ENCODE data around the gene TSHZ2.
A peak's percentile ranks its signal among the peaks of the same experiment; 100 is the strongest.

TSHZ2 gene

GRCh38 chr20:53238121-53238660 lies 266.0 kb downstream of the TSHZ2 start:
- Mint-ChIP-seq H3K9me3 (peaks cover 9% of the 10 kb centered on the region), H3K27me3 (peaks cover 8% of the 10 kb centered on the region), H3K36me3 (ENCODE audit: low read depth) (no peaks in the 10 kb centered on the region), H3K4me3 (no peak overlapping the region), H3K27ac (no peak overlapping the region), H3K4me1 (no peaks in the 10 kb centered on the region)
- no peak for DNase-seq
- ATAC-seq: no peak

GRCh38 chr20:53243152-53243551 lies 271.0 kb downstream of the TSHZ2 start:
- H3K4me3 Mint-ChIP-seq: no peak overlapping the region
- H3K27me3 Mint-ChIP-seq: peaks cover 8% of the 10 kb centered on the region
- H3K36me3 Mint-ChIP-seq (ENCODE audit: low read depth): no peaks in the 10 kb centered on the region
- DNase-seq (no peak), ATAC-seq (no peak)
- no peaks in the 10 kb centered on the region for H3K9me3 Mint-ChIP-seq
- H3K4me1 Mint-ChIP-seq: no peaks in the 10 kb centered on the region
- no peak overlapping the region for H3K27ac Mint-ChIP-seq

- H3K27me3 Mint-ChIP-seq: peaks cover 9% of the 10 kb centered on the region
- no peak for ATAC-seq
- H3K27ac Mint-ChIP-seq: no peak overlapping the region
- H3K4me3 Mint-ChIP-seq: no peak overlapping the region
- no peak for DNase-seq
- no peaks in the 10 kb centered on the region for H3K9me3 Mint-ChIP-seq
- H3K36me3 Mint-ChIP-seq (ENCODE audit: low read depth): no peaks in the 10 kb centered on the region
- H3K4me1 Mint-ChIP-seq: no peaks in the 10 kb centered on the region
Measured at GRCh38 chr20:53244711-53245110, 272.6 kb downstream of the TSHZ2 start.

GRCh38 chr20:53245574-53245973 lies 273.4 kb downstream of the TSHZ2 start:
- Mint-ChIP-seq H3K4me1 (no peaks in the 10 kb centered on the region), H3K27ac (no peak overlapping the region), H3K36me3 (ENCODE audit: low read depth) (no peaks in the 10 kb centered on the region), H3K9me3 (no peaks in the 10 kb centered on the region), H3K4me3 (no peak overlapping the region), H3K27me3 (peaks cover 8% of the 10 kb centered on the region)
- ATAC-seq (no peak), DNase-seq (no peak)

GRCh38 chr20:53247468-53248103 lies 275.4 kb downstream of the TSHZ2 start:
- H3K27ac Mint-ChIP-seq: no peak overlapping the region
- no peaks in the 10 kb centered on the region for H3K9me3 Mint-ChIP-seq
- no peak overlapping the region for H3K4me3 Mint-ChIP-seq
- H3K4me1 Mint-ChIP-seq: no peaks in the 10 kb centered on the region
- DNase-seq (no peak), ATAC-seq (no peak)
- H3K36me3 Mint-ChIP-seq (ENCODE audit: low read depth): no peaks in the 10 kb centered on the region
- peaks cover 6% of the 10 kb centered on the region for H3K27me3 Mint-ChIP-seq

- Mint-ChIP-seq H3K4me1 (no peaks in the 10 kb centered on the region), H3K36me3 (ENCODE audit: low read depth) (peaks cover 3% of the 10 kb centered on the region), H3K27ac (no peak overlapping the region), H3K9me3 (no peaks in the 10 kb centered on the region), H3K4me3 (no peak overlapping the region), H3K27me3 (peaks cover 6% of the 10 kb centered on the region)
- DNase-seq (no peak), ATAC-seq (no peak)
Measured at GRCh38 chr20:53250456-53250855, 278.3 kb downstream of the TSHZ2 start.

GRCh38 chr20:53252002-53252401 lies 279.8 kb downstream of the TSHZ2 start:
- H3K27ac Mint-ChIP-seq: no peak overlapping the region
- H3K27me3 Mint-ChIP-seq: peaks cover 3% of the 10 kb centered on the region
- no peak for DNase-seq
- H3K36me3 Mint-ChIP-seq (ENCODE audit: low read depth): peaks cover 3% of the 10 kb centered on the region
- no peaks in the 10 kb centered on the region for H3K4me1 Mint-ChIP-seq
- no peak for ATAC-seq
- no peak overlapping the region for H3K4me3 Mint-ChIP-seq
- H3K9me3 Mint-ChIP-seq: no peaks in the 10 kb centered on the region

- no peaks in the 10 kb centered on the region for H3K9me3 Mint-ChIP-seq
- peaks cover 3% of the 10 kb centered on the region for H3K36me3 Mint-ChIP-seq (ENCODE audit: low read depth)
- no peak for DNase-seq
- ATAC-seq: no peak
- no peaks in the 10 kb centered on the region for H3K4me1 Mint-ChIP-seq
- no peaks in the 10 kb centered on the region for H3K27me3 Mint-ChIP-seq
- no peak overlapping the region for H3K4me3 Mint-ChIP-seq
- H3K27ac Mint-ChIP-seq: no peak overlapping the region
Measured at GRCh38 chr20:53253668-53254067, 281.5 kb downstream of the TSHZ2 start.

GRCh38 chr20:53255102-53255710 lies 283.0 kb downstream of the TSHZ2 start:
- no peak for DNase-seq
- Mint-ChIP-seq H3K9me3 (no peaks in the 10 kb centered on the region), H3K4me1 (no peaks in the 10 kb centered on the region), H3K27ac (no peak overlapping the region), H3K27me3 (peaks cover 2% of the 10 kb centered on the region), H3K36me3 (ENCODE audit: low read depth) (peaks cover 3% of the 10 kb centered on the region), H3K4me3 (no peak overlapping the region)
- peak; percentile 63 for ATAC-seq

- H3K4me1 Mint-ChIP-seq: no peaks in the 10 kb centered on the region
- DNase-seq: no peak
- no peak overlapping the region for H3K27ac Mint-ChIP-seq
- H3K27me3 Mint-ChIP-seq: peaks cover 8% of the 10 kb centered on the region
- H3K9me3 Mint-ChIP-seq: no peaks in the 10 kb centered on the region
- no peak overlapping the region for H3K4me3 Mint-ChIP-seq
- ATAC-seq: no peak
- no peaks in the 10 kb centered on the region for H3K36me3 Mint-ChIP-seq (ENCODE audit: low read depth)
Measured at GRCh38 chr20:53258741-53259140, 286.6 kb downstream of the TSHZ2 start.

- no peak for DNase-seq
- H3K4me3 Mint-ChIP-seq: no peak overlapping the region
Measured at GRCh38 chr20:53260168-53260567, 288.0 kb downstream of the TSHZ2 start.

GRCh38 chr20:53260591-53260990 lies 288.4 kb downstream of the TSHZ2 start:
- Mint-ChIP-seq H3K4me3 (no peak overlapping the region), H3K9me3 (no peaks in the 10 kb centered on the region), H3K4me1 (no peaks in the 10 kb centered on the region), H3K27ac (no peak overlapping the region), H3K36me3 (ENCODE audit: low read depth) (no peaks in the 10 kb centered on the region), H3K27me3 (peaks cover 8% of the 10 kb centered on the region)
- no peak for DNase-seq
- ATAC-seq: no peak

More at GRCh38 chr20:53260168-53260567, 288.0 kb downstream of the TSHZ2 start:
- Mint-ChIP-seq H3K9me3 (no peaks in the 10 kb centered on the region), H3K4me1 (no peaks in the 10 kb centered on the region), H3K36me3 (ENCODE audit: low read depth) (no peaks in the 10 kb centered on the region), H3K27me3 (peaks cover 8% of the 10 kb centered on the region), H3K27ac (no peak overlapping the region)
- ATAC-seq: no peak

GRCh38 chr20:53262365-53262764 lies 290.2 kb downstream of the TSHZ2 start:
- ATAC-seq (no peak), DNase-seq (no peak)
- no peak overlapping the region for H3K27ac Mint-ChIP-seq
- H3K4me1 Mint-ChIP-seq: no peaks in the 10 kb centered on the region
- H3K9me3 Mint-ChIP-seq: no peaks in the 10 kb centered on the region
- H3K27me3 Mint-ChIP-seq: peaks cover 8% of the 10 kb centered on the region
- H3K36me3 Mint-ChIP-seq (ENCODE audit: low read depth): no peaks in the 10 kb centered on the region
- H3K4me3 Mint-ChIP-seq: no peak overlapping the region

- Mint-ChIP-seq H3K36me3 (ENCODE audit: low read depth) (no peaks in the 10 kb centered on the region), H3K4me3 (no peak overlapping the region), H3K27me3 (peaks cover 8% of the 10 kb centered on the region), H3K9me3 (no peaks in the 10 kb centered on the region), H3K27ac (no peak overlapping the region), H3K4me1 (no peaks in the 10 kb centered on the region)
- no peak for ATAC-seq
- no peak for DNase-seq
Measured at GRCh38 chr20:53263554-53264438, 291.6 kb downstream of the TSHZ2 start.

GRCh38 chr20:53264604-53265003 lies 292.4 kb downstream of the TSHZ2 start:
- Mint-ChIP-seq H3K9me3 (no peaks in the 10 kb centered on the region), H3K4me1 (no peaks in the 10 kb centered on the region), H3K36me3 (ENCODE audit: low read depth) (no peaks in the 10 kb centered on the region), H3K4me3 (no peak overlapping the region), H3K27ac (no peak overlapping the region), H3K27me3 (peaks cover 8% of the 10 kb centered on the region)
- DNase-seq (no peak), ATAC-seq (no peak)

Measured in activated naive CD8-positive, alpha-beta T cell treated with anti-CD3 and anti-CD28 coated beads, Interleukin-2, amount 50 U/mL, for 24 hours (primary cell).